ENCODE data around the gene FTSJ1.
"Not testable (repeated sequence)": the region's sequence is repeated elsewhere in the genome, so short reads cannot be mapped to it uniquely, and the experiment has no call there.

The FTSJ1 gene

GRCh38 chrX:48504261-48504660, 28.3 kb downstream of the FTSJ1 start:
- no peak for DNase-seq

- DNase-seq = no peak
Measured at GRCh38 chrX:48505481-48505880, 29.5 kb downstream of the FTSJ1 start.

- no peak for DNase-seq
Measured at GRCh38 chrX:48507246-48507645, 31.2 kb downstream of the FTSJ1 start.

GRCh38 chrX:48508400-48509244, 32.6 kb downstream of the FTSJ1 start, which contains the start of gene PORCN:
PORCN (plus strand) TSS chrX:48508992; CDS start chrX:48509821, 829 bp downstream.
- DNase-seq = peak; percentile 82

GRCh38 chrX:48509245-48509590, 33.2 kb downstream of the FTSJ1 start:
- peak; percentile 28 for DNase-seq

- DNase-seq = no peak
Measured at GRCh38 chrX:48509619-48510018, 33.6 kb downstream of the FTSJ1 start.

- DNase-seq = no peak
Measured at GRCh38 chrX:48511560-48511959, 35.6 kb downstream of the FTSJ1 start.

GRCh38 chrX:48512371-48512935, 36.5 kb downstream of the FTSJ1 start:
- DNase-seq = no peak

- DNase-seq = no peak
Measured at GRCh38 chrX:48513670-48514069, 37.7 kb downstream of the FTSJ1 start.

GRCh38 chrX:48514126-48514806, 38.3 kb downstream of the FTSJ1 start:
- no peak for DNase-seq

GRCh38 chrX:48514868-48515460, 39.0 kb downstream of the FTSJ1 start:
- DNase-seq = no peak

GRCh38 chrX:48515842-48516241, 39.8 kb downstream of the FTSJ1 start:
- no peak for DNase-seq

- no peak for DNase-seq
Measured at GRCh38 chrX:48516285-48516684, 40.3 kb downstream of the FTSJ1 start.

- DNase-seq = no peak
Measured at GRCh38 chrX:48516987-48517386, 41.0 kb downstream of the FTSJ1 start.

GRCh38 chrX:48519481-48519880, 43.5 kb downstream of the FTSJ1 start:
- not testable (repeated sequence) for DNase-seq

GRCh38 chrX:48520455-48520854, 44.5 kb downstream of the FTSJ1 start:
- peak; percentile 40 for DNase-seq

GRCh38 chrX:48520976-48521352, 45.0 kb downstream of the FTSJ1 start:
- no peak for DNase-seq

- DNase-seq = peak; percentile 97
Measured at GRCh38 chrX:48521353-48522243, 45.6 kb downstream of the FTSJ1 start, which contains the start of gene EBP. EBP (plus strand) TSS chrX:48521808; CDS start chrX:48523772, 1,964 bp downstream.

GRCh38 chrX:48522291-48522690, 46.3 kb downstream of the FTSJ1 start:
- DNase-seq = no peak

GRCh38 chrX:48523682-48524081, 47.7 kb downstream of the FTSJ1 start:
- no peak for DNase-seq

GRCh38 chrX:48525853-48526252, 49.9 kb downstream of the FTSJ1 start:
- DNase-seq = not testable (repeated sequence)

GRCh38 chrX:48530736-48531135, 54.7 kb downstream of the FTSJ1 start:
- DNase-seq = no peak

All from CD4-positive, alpha-beta T cell treated with Interleukin-21 for 1 hour (primary cell).